ENCODE measurements around the gene MBD3.
"Not testable (repeated sequence)": the region's sequence is repeated elsewhere in the genome, so short reads cannot be mapped to it uniquely, and the experiment has no call there.

MBD3 gene

GRCh38 chr19:1570836-1571235, 21.8 kb downstream of the MBD3 start:
- no peak for DNase-seq

GRCh38 chr19:1569997-1570396, 22.7 kb downstream of the MBD3 start:
- no peak for DNase-seq

GRCh38 chr19:1568320-1569019, 24.2 kb downstream of the MBD3 start, which contains the start of gene MEX3D:
MEX3D (minus strand) TSS chr19:1568325; CDS start chr19:1568058, 267 bp downstream.
- DNase-seq: peak; percentile 68 to 88

GRCh38 chr19:1567848-1568227, 24.8 kb downstream of the MBD3 start:
- no peak for DNase-seq

- DNase-seq: peak in 1 of 2 donors; percentile 27
Measured at GRCh38 chr19:1567116-1567847, 25.4 kb downstream of the MBD3 start.

- no peak for DNase-seq
Measured at GRCh38 chr19:1566392-1567115, 26.1 kb downstream of the MBD3 start.

- DNase-seq: no peak
Measured at GRCh38 chr19:1563251-1563650, 29.4 kb downstream of the MBD3 start.

GRCh38 chr19:1561236-1561842, 31.3 kb downstream of the MBD3 start:
- no peak for DNase-seq

GRCh38 chr19:1560286-1560882, 32.3 kb downstream of the MBD3 start:
- DNase-seq: peak in 1 of 2 donors; percentile 2

GRCh38 chr19:1558552-1558951, 34.1 kb downstream of the MBD3 start:
- no peak for DNase-seq

- no peak for DNase-seq
Measured at GRCh38 chr19:1556390-1557070, 36.1 kb downstream of the MBD3 start.

- DNase-seq: no peak
Measured at GRCh38 chr19:1555487-1556389, 36.9 kb downstream of the MBD3 start.

GRCh38 chr19:1554968-1555367, 37.7 kb downstream of the MBD3 start:
- DNase-seq: no peak

- DNase-seq: no peak
Measured at GRCh38 chr19:1553415-1553814, 39.2 kb downstream of the MBD3 start.

GRCh38 chr19:1551068-1552040, 41.3 kb downstream of the MBD3 start:
- DNase-seq: no peak

GRCh38 chr19:1549332-1549945, 43.2 kb downstream of the MBD3 start:
- no peak for DNase-seq

- DNase-seq: no peak
Measured at GRCh38 chr19:1540365-1540925, 52.2 kb downstream of the MBD3 start.

- not testable (repeated sequence) for DNase-seq
Measured at GRCh38 chr19:1539749-1540148, 52.9 kb downstream of the MBD3 start.

- no peak for DNase-seq
Measured at GRCh38 chr19:1538978-1539377, 53.7 kb downstream of the MBD3 start.
